Kidney (tissue), 14 donors: ENCODE results near the gene NSD2. TPM values are rescaled to one million over a fixed set of nuclear protein-coding genes. Genes with fewer than 3 reads are reported as not detected.

Source experiments
- DNase-seq, 5 donors: peaks; one replicate each; pipeline ENCODE4 v3.0.0-alpha.2; 2013 to 2020
- FAIRE-seq: peaks from 2 replicates; lab custom pipeline; 2012; peaks lifted over from hg19 to GRCh38; lab: Jason Lieb, UNC
- H3K27ac ChIP-seq, 2 donors: one replicate each; pipeline ENCODE4 v1.7.0; 2013; ENCODE audit warnings: low read depth in 2 of 2, low read length in 2 of 2, inconsistent platforms in 1 of 2
- H3K27me3 ChIP-seq: one replicate; pipeline ENCODE4 v1.7.1; 2013; ENCODE audit warnings: low read length, inconsistent platforms; ENCODE audit not compliant: control insufficient read depth, insufficient read depth
- H3K36me3 ChIP-seq, 3 donors: one replicate each; pipeline versions ENCODE4 v1.7.0 to v1.7.1; 2013; ENCODE audit warnings: low read length in 3 of 3, control low read depth in 1 of 3, inconsistent platforms in 1 of 3; ENCODE audit not compliant: insufficient read depth in 3 of 3, control insufficient read depth in 2 of 3
- H3K4me1 ChIP-seq, 3 donors: one replicate each; pipeline versions ENCODE4 v1.7.0 to v1.7.1; 2013; ENCODE audit warnings: low read length in 3 of 3, inconsistent platforms in 1 of 3, low read depth in 1 of 3; ENCODE audit not compliant: control insufficient read depth in 2 of 3, insufficient read depth in 2 of 3
- H3K4me3 ChIP-seq, 3 donors: one replicate each; pipeline versions ENCODE4 v1.7.0 to v1.8.1; 2013; ENCODE audit warnings: low read length in 3 of 3, control low read depth in 1 of 3, inconsistent platforms in 1 of 3
- H3K9ac ChIP-seq, 3 donors: one replicate each; pipeline versions ENCODE4 v1.7.0 to v1.7.1; 2013; ENCODE audit warnings: low read length in 3 of 3, control low read depth in 1 of 3, inconsistent platforms in 1 of 3
- H3K9me3 ChIP-seq, 3 donors: one replicate each; pipeline versions ENCODE4 v1.7.0 to v1.7.1; 2013; ENCODE audit warnings: low read length in 3 of 3, control low read depth in 1 of 3, inconsistent platforms in 1 of 3; ENCODE audit not compliant: control insufficient read depth in 2 of 3, insufficient read depth in 1 of 3
- intact Hi-C: fragments of 100-400 bp; cut with DNase I; formaldehyde crosslinking; loops from one replicate; pipeline ENCODE4 v1.11.1; 2022
- polyA plus RNA-seq: library from polyadenylated mRNA; stranded (reverse); fragments of 350-450 nt; fragmentation: Illumina TruSeq; extraction: RNeasy Lipid Tissue Mini Kit (QIAGEN cat#74804); gene quantifications from one replicate; pipeline ENCODE4 v1.2.3, GENCODE V29; 2014; ENCODE audit warnings: low read depth, low replicate concordance; ENCODE audit not compliant: insufficient read depth
- total RNA-seq: library from RNA; stranded (reverse); fragmentation: NEBNext Ultra II Directional; extraction: Animal tissue kit (Norgen Biotek cat#: 25700); gene quantifications from one replicate; pipeline ENCODE4 v1.2.1, GENCODE V29; 2021
- TF ChIP-seq, protein P1 (sequence below): IDR thresholded peaks from 3 replicates; pipeline ENCODE4 v1.5.1; 2012; ENCODE audit warnings: mild to moderate bottlenecking, moderate library complexity, borderline replicate concordance; ENCODE audit not compliant: insufficient read depth; ENCODE audit errors: extremely low read depth
- donor health status: control.
- donor health status: control.
- donor health status: control.
- donor health status: control.
- donor health status: control.
- donor health status: DM: yes; HTN: yes; CAD: no.
- donor health status: Normal renal cell carcinoma (clear cell type).

The NSD2 gene
- total and polyA plus RNA-seq, 2 donors from 2014 or later, result 5.5 to 51.2 TPM

DNA sequence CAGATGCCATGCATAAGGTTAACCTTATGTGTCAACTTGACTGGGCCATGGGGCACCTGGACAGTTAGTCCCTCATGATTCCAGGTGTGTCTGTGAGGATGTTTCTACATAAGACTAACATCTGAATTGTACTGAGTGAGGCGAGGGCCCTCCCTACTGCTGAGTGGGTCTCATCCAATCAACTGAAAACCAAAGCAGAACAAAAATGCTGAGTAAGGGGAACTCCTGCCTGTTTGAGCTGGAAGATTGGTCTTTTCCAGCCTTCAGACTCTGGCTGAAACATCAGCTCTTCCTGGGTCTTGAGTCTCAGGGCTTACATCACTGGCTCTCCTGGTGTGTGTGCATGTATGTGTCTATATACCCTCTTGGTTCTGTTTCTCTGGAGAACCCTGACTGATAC lies 123.7 kb downstream of the NSD2 start:
- Histone ChIP-seq H3K27ac (no peak overlapping the region), H3K36me3 (peaks cover 0 to under 1% (median 0%) of the 10 kb centered on the region in 3 donors), H3K9me3 (peaks cover 0 to 10% (median 0%) of the 10 kb centered on the region in 3 donors), H3K9ac (no peak overlapping the region), H3K4me3 (no peak overlapping the region), H3K27me3 (no peaks in the 10 kb centered on the region), H3K4me1 (peaks cover 0 to 8% (median 8%) of the 10 kb centered on the region in 3 donors)
- TF ChIP-seq, protein P1, sequence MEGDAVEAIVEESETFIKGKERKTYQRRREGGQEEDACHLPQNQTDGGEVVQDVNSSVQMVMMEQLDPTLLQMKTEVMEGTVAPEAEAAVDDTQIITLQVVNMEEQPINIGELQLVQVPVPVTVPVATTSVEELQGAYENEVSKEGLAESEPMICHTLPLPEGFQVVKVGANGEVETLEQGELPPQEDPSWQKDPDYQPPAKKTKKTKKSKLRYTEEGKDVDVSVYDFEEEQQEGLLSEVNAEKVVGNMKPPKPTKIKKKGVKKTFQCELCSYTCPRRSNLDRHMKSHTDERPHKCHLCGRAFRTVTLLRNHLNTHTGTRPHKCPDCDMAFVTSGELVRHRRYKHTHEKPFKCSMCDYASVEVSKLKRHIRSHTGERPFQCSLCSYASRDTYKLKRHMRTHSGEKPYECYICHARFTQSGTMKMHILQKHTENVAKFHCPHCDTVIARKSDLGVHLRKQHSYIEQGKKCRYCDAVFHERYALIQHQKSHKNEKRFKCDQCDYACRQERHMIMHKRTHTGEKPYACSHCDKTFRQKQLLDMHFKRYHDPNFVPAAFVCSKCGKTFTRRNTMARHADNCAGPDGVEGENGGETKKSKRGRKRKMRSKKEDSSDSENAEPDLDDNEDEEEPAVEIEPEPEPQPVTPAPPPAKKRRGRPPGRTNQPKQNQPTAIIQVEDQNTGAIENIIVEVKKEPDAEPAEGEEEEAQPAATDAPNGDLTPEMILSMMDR, result no peak
- no peak for DNase-seq
- FAIRE-seq, result no peak
- intact Hi-C loops, result no loop called here

DNA sequence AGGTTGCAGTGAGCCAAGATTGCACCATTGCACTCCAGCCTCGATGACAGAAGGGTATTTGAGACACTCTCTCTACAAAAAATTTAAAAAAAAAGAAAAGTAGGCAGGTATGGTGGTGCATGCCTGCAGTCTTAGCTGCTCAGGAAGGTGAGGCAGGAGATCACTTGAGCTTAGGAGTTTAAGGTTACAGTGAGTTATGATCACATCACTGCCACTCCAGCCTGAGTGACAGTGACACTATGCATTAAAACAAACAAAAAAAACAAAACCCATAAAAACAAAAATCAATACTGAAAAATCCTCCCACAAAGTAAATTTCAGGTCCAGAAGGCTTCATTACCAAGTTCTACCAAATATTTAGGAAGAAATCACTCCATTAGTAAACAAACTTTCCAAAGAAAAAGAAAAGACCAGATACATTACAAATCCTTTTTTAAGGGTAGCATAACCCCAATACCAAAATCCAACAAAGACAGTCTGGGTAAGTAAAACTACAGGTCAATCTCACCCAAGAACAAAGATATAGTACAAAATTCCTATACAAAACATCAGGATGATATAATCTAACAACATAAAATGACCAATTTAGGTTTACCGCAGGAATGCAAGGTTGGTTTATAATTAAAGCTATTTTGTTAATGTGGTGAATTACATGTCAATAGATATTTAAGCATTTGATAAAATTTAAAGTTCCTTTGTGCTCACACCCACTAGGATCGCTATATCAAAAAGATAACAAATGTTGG lies 125.8 kb downstream of the NSD2 start:
- TF ChIP-seq, protein P1, result no peak
- Histone ChIP-seq H3K27me3 (no peaks in the 10 kb centered on the region), H3K9me3 (peaks cover 0 to 14% (median 0%) of the 10 kb centered on the region in 3 donors), H3K4me3 (no peak overlapping the region), H3K36me3 (no peaks in the 10 kb centered on the region), H3K9ac (no peak overlapping the region), H3K27ac (peak overlapping the region in 1 of 2 donors; percentile 74), H3K4me1 (peaks cover 0 to 8% (median 3%) of the 10 kb centered on the region in 3 donors)
- intact Hi-C loops, result no loop called here
- DNase-seq (no peak), FAIRE-seq (no peak)

DNA sequence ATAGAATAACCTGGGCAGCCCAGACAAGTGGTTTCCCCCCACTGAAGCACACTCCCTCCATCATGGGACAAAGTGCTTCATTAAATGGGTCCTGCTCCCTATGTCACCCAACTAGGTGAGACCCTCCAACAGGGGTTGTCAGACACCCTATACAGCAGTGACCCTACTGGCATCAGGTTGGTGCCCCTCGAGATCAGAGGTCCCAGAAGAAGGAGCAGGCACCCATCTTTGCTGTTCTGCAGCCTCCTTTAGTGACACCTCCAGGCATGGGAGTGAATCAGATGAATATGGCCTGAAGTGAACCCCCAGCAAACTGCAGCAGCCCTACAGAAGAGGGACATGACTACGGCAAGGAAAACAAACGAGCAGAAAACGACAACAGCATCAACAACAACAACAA lies 126.5 kb downstream of the NSD2 start:
- H3K27ac ChIP-seq, result peak overlapping the region in 1 of 2 donors; percentile 74
- peaks cover 0 to 8% (median 3%) of the 10 kb centered on the region in 3 donors for H3K4me1 ChIP-seq
- TF ChIP-seq, protein P1, result no peak
- intact Hi-C loops, result no loop called here
- no peak overlapping the region for H3K9ac ChIP-seq
- FAIRE-seq, result no peak
- no peaks in the 10 kb centered on the region for H3K36me3 ChIP-seq
- no peak overlapping the region for H3K4me3 ChIP-seq
- no peak for DNase-seq
- H3K9me3 ChIP-seq, result peaks cover 0 to 14% (median 0%) of the 10 kb centered on the region in 3 donors
- H3K27me3 ChIP-seq, result no peaks in the 10 kb centered on the region
